CD4-positive, alpha-beta T cell treated with Interleukin-4 for 1 hour (primary cell): ENCODE data around the gene NUTM2G.
"Not testable (repeated sequence)": the region's sequence is repeated elsewhere in the genome, so short reads cannot be mapped to it uniquely, and the experiment has no call there.

ENCODE experiments used
- DNase-seq, 2 donors: peaks; one replicate each; pipeline ENCODE4 v3.0.0-alpha.2; 2020 to 2022

The NUTM2G gene

DNA sequence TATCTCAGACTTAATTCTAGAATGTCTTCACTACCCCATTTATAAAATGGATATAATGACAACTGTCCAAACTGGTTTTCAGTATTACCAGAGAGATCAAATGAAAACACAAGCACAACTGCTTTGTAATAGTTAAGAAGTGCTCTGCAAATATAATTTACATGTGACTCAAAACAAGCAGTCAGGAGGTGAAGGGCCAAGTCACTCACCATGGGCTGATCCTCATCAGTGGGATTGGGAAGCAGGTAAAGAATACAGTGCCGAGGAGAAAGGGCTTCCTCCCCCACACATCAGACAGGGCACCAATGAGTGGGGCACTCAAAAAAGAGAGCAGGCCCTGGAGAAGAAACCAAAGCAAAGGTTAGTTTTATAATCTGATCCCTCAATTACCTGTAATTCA is 20.7 kb downstream of the NUTM2G start:
- not testable (repeated sequence) for DNase-seq

DNA sequence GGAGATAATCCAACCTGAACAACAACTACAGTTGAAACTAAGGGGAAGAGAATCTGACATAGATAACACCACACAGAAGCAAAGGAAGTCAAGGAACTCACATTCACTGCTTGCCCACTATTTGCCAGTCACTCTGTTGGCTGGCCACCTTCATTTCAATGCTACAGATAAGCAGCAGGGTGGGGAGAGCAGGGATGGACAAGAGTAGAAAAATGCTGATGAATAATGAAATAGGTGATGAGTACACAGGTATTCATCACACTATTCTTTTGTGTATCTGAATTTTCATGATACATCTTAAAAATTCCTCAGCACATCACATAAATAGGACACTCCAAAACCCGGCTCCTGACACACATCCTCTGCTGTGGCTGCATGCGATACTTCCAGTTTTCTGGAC is 21.9 kb downstream of the NUTM2G start:
- DNase-seq: not testable (repeated sequence)

DNA sequence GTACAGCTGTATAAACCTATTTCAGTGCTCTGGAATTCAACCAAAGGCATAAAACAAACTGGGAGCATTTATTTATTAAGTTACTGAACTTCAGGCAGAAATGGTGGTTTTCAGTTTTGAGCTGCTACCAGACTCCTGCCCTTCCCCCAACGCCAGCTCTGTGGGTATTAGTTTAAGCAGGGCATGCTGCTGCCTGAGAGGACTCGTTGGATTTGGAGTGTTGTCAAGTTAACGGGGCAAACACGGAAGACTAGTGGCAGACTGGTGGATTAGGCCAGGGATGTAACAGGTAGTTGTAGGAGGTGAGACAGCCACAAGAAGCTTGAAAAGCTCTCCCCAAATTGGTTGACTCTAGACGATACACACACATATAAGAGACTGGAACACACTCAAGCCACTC is 38.9 kb downstream of the NUTM2G start:
- DNase-seq: not testable (repeated sequence)

DNA sequence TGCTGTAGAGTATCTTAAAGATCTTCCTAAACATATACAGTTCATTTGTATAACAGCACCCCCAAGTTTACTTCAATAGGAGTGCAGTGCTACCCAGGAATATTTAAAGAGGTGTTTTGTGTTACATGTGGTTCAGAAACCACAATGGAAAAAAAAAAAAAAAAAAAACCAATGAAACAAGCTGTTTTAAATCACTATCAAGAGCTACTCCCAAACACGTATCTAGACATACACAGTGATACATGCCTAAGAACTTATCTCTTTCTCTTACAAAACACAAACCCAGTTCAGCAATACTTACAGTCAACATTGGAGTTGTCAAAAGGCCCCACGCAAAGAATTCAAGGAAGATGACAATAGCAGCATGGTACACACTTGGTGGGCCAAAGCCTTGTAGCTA is 43.9 kb downstream of the NUTM2G start:
- DNase-seq: not testable (repeated sequence)

DNA sequence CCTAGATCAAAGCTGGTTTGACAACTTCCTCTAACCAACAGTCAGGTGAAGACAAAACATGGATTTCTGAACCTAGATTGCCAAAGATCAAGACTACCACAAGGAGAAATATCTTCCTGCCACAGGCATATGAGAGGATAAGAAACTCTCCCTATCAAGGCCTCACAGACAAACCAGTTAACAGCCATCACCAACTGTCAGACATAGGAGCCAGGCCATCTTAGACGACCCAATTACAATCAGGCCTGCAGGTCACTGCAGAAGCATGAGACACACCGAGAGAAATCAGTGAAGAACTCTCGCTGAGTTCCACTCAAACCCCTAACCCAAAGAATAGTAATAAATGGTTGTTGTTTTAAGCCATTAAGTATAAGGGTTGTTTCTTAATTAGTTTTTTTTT is 45.4 kb downstream of the NUTM2G start:
- not testable (repeated sequence) for DNase-seq

DNA sequence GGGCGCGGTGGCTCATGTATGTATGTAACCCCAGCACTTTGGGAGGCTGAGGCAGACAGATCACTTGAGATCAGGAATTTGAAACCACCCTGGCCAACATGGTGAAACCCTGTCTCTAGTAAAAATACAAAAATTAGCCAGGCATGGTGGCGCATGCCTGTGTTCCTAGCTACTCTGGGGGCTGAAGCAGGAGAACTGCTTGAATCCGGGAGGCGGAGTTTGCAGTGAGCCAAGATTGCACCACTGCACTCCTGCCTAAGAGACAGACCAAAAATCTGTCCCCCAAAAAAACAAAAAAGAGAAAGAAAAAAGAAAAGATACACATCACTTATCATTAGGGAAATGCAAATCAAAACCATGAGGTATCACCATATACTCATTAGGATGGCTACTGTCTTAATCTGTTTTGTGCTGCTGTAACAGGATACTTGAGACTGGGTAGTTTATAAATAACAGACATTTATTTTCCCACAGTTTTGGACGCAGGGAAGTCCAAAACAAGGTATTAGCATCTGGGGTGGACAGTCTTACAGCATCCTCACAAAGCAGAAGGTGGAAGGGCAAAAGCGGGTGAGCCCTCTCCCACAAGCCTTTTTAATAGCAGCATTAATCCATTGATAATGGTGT is 55.0 kb downstream of the NUTM2G start:
- not testable (repeated sequence) for DNase-seq

DNA sequence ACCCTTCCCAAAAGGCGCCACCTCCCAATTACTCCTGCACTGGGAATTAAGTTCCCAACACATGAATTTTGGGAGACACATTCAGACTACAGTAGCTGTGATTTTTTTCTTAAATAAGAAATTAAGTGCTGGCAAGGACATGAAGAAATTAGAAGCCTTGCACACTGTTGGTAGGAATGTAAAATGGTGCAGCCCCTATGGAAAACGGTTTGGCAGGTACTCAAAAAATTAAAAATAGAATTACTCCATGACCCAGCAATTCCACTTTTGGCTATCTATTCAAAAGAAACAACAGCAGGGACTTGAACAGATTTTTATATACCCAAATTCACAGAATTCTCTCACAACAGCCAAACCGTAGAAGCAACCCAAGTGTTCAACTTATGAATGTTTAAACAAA is 55.5 kb downstream of the NUTM2G start:
- not testable (repeated sequence) for DNase-seq

DNA sequence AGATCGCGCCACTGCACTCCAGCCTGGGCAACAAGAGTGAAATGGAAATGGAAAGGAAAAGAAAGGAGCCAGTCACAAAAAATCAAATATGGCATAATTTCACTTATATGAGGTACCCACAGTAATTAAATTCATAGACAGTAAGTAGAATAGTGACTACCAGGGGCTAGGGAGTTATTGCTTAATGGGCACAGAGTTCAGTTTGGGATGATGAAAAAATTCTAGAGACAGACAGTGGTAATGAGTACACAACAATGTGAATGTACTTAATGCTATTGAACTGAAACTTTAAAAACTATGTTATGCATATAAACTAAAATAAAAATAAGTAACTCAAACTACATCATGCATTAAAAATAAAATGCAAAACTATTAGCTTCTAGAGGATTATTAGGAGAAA is 56.2 kb downstream of the NUTM2G start:
- not testable (repeated sequence) for DNase-seq
